Measurements from ENCODE around the gene MYO15B. TPM values are rescaled to one million over a fixed set of nuclear protein-coding genes. Genes with fewer than 3 reads are reported as not detected.

Gene MYO15B
- total and polyA plus RNA-seq, 2 donors (not counting 3 experiments of a cell fraction or from before 2014, with no cell fraction given) = 10.2 to 87.8 TPM

GRCh38 chr17:75540923-75541503, 46.6 kb upstream of the MYO15B start:
- no peak overlapping the region for H3K4me2 ChIP-seq (ENCODE audit: insufficient read depth, low read length)
- H2AFZ ChIP-seq (ENCODE audit: low read depth, low read length) = no peak overlapping the region
- FAIRE-seq (no peak), DNase-seq (ENCODE audit: low read depth, low spot score) (no peak)
- no peaks in the 10 kb centered on the region for H4K20me1 ChIP-seq (replicated peaks; ENCODE audit: control insufficient read depth, extremely low read depth, insufficient read depth, low read length)
- no peaks in the 10 kb centered on the region for H3K4me1 ChIP-seq (ENCODE audit: control insufficient read depth, extremely low read depth, insufficient read depth, low read length)
- H3K36me3 ChIP-seq (ENCODE audit: control insufficient read depth in 2 of 2, extremely low read depth in 1 of 2, insufficient read depth in 2 of 2, low read length in 2 of 2) = no peaks in the 10 kb centered on the region
- dilution Hi-C loops (cut with MboI; ENCODE audit: extremely low pct_ligation_motif_present, low sequenced_read_pairs) = no loop called here
- H3K4me3 ChIP-seq (replicated peaks in 1 of 3; ENCODE audit: insufficient read depth in 1 of 3, low read depth in 1 of 3, low read length in 3 of 3) = no peak overlapping the region
- H3K27ac ChIP-seq (ENCODE audit: insufficient read depth, low read depth, low read length) = no peak overlapping the region
- no TSS peak for BruUV-seq (replicated peaks)
- POLR2A ChIA-PET = no interaction called here
- no peak for TF ChIP-seq MYC (IDR thresholded peaks at IDR 0.05; ENCODE audit: low read depth, low read length)
- no peaks in the 10 kb centered on the region for H3K9me3 ChIP-seq (replicated peaks; ENCODE audit: control insufficient read depth, insufficient read depth, low read length)
- CTCF ChIA-PET = no interaction called here
- intact Hi-C loops (cut with micrococcal nuclease) = no loop called here
- no peak overlapping the region for H3K9ac ChIP-seq (replicated peaks; ENCODE audit: extremely low read depth, insufficient read depth, low read length)
- no peaks in the 10 kb centered on the region for H3K79me2 ChIP-seq (ENCODE audit: control insufficient read depth, insufficient read depth, low read length)
- no peaks in the 10 kb centered on the region for H3K27me3 ChIP-seq (ENCODE audit: control insufficient read depth in 2 of 2, insufficient read depth in 2 of 2, low read length in 2 of 2)
- no peaks in the 10 kb centered on the region for H3K9me1 ChIP-seq (replicated peaks; ENCODE audit: control insufficient read depth, extremely low read depth, insufficient read depth, low read length)

- no peak overlapping the region for H2AFZ ChIP-seq (ENCODE audit: low read depth, low read length)
- intact Hi-C loops (cut with micrococcal nuclease) (no loop called here), dilution Hi-C loops (cut with MboI; ENCODE audit: extremely low pct_ligation_motif_present, low sequenced_read_pairs) (no loop called here)
- DNase-seq (ENCODE audit: low read depth, low spot score) = no peak
- FAIRE-seq = no peak
- H3K9me3 ChIP-seq (replicated peaks; ENCODE audit: control insufficient read depth, insufficient read depth, low read length) = no peaks in the 10 kb centered on the region
- POLR2A ChIA-PET = interaction anchor here (0.6 kb wide), 1 partner anchor 9 kb away, joined by 7 read pairs; no protein-coding TSS in a partner anchor
- H3K4me3 ChIP-seq (replicated peaks in 1 of 3; ENCODE audit: insufficient read depth in 1 of 3, low read depth in 1 of 3, low read length in 3 of 3) = no peak overlapping the region
- H3K4me1 ChIP-seq (ENCODE audit: control insufficient read depth, extremely low read depth, insufficient read depth, low read length) = no peaks in the 10 kb centered on the region
- no peak overlapping the region for H3K27ac ChIP-seq (ENCODE audit: insufficient read depth, low read depth, low read length)
- H3K4me2 ChIP-seq (ENCODE audit: insufficient read depth, low read length) = no peak overlapping the region
- TF ChIP-seq, protein P1, sequence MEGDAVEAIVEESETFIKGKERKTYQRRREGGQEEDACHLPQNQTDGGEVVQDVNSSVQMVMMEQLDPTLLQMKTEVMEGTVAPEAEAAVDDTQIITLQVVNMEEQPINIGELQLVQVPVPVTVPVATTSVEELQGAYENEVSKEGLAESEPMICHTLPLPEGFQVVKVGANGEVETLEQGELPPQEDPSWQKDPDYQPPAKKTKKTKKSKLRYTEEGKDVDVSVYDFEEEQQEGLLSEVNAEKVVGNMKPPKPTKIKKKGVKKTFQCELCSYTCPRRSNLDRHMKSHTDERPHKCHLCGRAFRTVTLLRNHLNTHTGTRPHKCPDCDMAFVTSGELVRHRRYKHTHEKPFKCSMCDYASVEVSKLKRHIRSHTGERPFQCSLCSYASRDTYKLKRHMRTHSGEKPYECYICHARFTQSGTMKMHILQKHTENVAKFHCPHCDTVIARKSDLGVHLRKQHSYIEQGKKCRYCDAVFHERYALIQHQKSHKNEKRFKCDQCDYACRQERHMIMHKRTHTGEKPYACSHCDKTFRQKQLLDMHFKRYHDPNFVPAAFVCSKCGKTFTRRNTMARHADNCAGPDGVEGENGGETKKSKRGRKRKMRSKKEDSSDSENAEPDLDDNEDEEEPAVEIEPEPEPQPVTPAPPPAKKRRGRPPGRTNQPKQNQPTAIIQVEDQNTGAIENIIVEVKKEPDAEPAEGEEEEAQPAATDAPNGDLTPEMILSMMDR (IDR thresholded peaks at IDR 0.05; ENCODE audit: extremely low read depth in 1 of 2, insufficient read depth in 1 of 2, low read depth in 1 of 2, low read length in 2 of 2) = no peak
- no peak for TF ChIP-seq FOS (IDR thresholded peaks at IDR 0.05; ENCODE audit: borderline replicate concordance, insufficient read depth, low read length)
- no peak for TF ChIP-seq POLR2A (IDR thresholded peaks at IDR 0.05; ENCODE audit: low read depth, low read length)
- TF ChIP-seq GATA2 (IDR thresholded peaks at IDR 0.05; ENCODE audit: insufficient read depth, insufficient read length, low read depth, low read length) = no peak
- TF ChIP-seq EZH2 (IDR thresholded peaks at IDR 0.05; ENCODE audit: borderline replicate concordance, low read depth, low read length, severe bottlenecking) = no peak
- TF ChIP-seq, protein P2, sequence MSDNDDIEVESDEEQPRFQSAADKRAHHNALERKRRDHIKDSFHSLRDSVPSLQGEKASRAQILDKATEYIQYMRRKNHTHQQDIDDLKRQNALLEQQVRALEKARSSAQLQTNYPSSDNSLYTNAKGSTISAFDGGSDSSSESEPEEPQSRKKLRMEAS (IDR thresholded peaks at IDR 0.05; ENCODE audit: insufficient read depth, insufficient read length) = no peak
- TF ChIP-seq POLR2AphosphoS5 (IDR thresholded peaks at IDR 0.05; ENCODE audit: insufficient read depth, low read depth, low read length) = no peak
- TF ChIP-seq MYC (IDR thresholded peaks at IDR 0.05; ENCODE audit: low read depth, low read length) = no peak
- TF ChIP-seq JUN (IDR thresholded peaks at IDR 0.05; ENCODE audit: borderline replicate concordance, insufficient read depth, insufficient read length, low read depth) = no peak
- H3K9ac ChIP-seq (replicated peaks; ENCODE audit: extremely low read depth, insufficient read depth, low read length) = no peak overlapping the region
- no peaks in the 10 kb centered on the region for H4K20me1 ChIP-seq (replicated peaks; ENCODE audit: control insufficient read depth, extremely low read depth, insufficient read depth, low read length)
- BruUV-seq (replicated peaks) = no TSS peak
- H3K9me1 ChIP-seq (replicated peaks; ENCODE audit: control insufficient read depth, extremely low read depth, insufficient read depth, low read length) = no peaks in the 10 kb centered on the region
- CTCF ChIA-PET = interaction anchor here (0.9 to 1.5 kb wide), 3 partner anchors 35 to 91 kb away, joined by 3 to 6 read pairs (median 3); partner anchors contain the start of gene SMIM5
- no peaks in the 10 kb centered on the region for H3K36me3 ChIP-seq (ENCODE audit: control insufficient read depth in 2 of 2, extremely low read depth in 1 of 2, insufficient read depth in 2 of 2, low read length in 2 of 2)
- no peaks in the 10 kb centered on the region for H3K27me3 ChIP-seq (ENCODE audit: control insufficient read depth in 2 of 2, insufficient read depth in 2 of 2, low read length in 2 of 2)
- no peaks in the 10 kb centered on the region for H3K79me2 ChIP-seq (ENCODE audit: control insufficient read depth, insufficient read depth, low read length)
Measured at GRCh38 chr17:75542229-75542628, 45.4 kb upstream of the MYO15B start.
